ENCODE data around the gene TMEM272.

TMEM272 gene

DNA sequence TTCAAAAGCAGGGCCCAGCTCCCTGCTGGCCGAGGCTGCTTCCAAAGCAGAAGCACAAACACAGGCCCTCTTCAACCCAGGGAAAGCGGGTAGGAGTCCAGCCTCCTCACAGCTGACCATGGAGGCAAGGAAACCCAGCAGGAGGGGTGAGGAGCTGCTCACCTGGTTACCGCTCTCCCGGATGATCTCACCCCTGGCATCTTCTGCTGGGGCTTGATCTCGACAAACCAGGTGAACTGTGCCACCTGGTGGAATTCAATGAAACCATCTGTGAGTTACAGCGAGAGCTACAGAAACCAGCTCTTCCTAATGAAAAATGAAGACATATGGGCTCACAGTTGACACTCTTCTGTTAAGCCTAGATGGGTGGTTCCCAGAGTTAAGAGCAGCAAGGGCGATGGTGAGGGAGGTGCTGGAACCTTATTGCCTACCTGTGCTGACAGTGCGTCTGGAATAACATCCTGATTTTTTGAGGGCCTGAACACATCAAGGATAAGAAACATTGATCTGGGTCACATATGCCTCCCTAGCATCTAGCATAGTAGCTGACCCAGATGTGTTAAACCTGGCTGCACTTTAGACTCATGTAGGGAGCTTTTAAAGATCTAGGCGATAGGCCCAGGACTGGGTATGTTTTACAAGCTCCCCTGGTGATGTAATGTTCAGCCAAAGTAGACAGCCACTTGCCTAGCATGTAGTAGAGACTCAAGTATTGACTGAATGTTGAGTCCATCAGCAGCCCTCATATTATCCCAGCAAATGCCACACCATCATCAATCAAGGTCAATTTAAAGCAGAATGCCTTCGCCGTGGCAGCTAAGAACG, 47.1 kb downstream of the TMEM272 start:
- H3K27me3 ChIP-seq (replicated peaks in 2 of 5; ENCODE audit: control insufficient read depth in 4 of 5, insufficient read depth in 5 of 5, low read length in 4 of 5): no peaks in the 10 kb centered on the region
- no peak overlapping the region for H3K4me3 ChIP-seq (ENCODE audit: control insufficient read depth in 1 of 7, extremely low read depth in 1 of 7, insufficient read depth in 4 of 7, low read depth in 2 of 7, low read length in 6 of 7)
- no peak overlapping the region for H3K27ac ChIP-seq (ENCODE audit: insufficient read depth in 1 of 2, low read depth in 1 of 2, low read length in 2 of 2, poor library complexity in 1 of 2, severe bottlenecking in 2 of 2)
- peak; percentile 72 to 82 (median 77) for DNase-seq
- CTCF ChIA-PET: interaction anchor here (0.7 to 12.3 kb wide), 30 partner anchors 13 to 673 kb away, joined by 3 to 160 read pairs (median 4); partner anchors contain the start of gene INTS6
- POLR2A ChIA-PET: interaction anchor here (0.8 kb wide), 1 partner anchor 345 kb away, joined by 4 read pairs; the partner anchor contains the start of gene INTS6
- H3K9me3 ChIP-seq (ENCODE audit: control extremely low read depth in 1 of 5, control insufficient read depth in 4 of 5, insufficient read depth in 2 of 5, low read depth in 1 of 5, low read length in 4 of 5): no peaks in the 10 kb centered on the region
- peaks cover 0 to 6% (median 0%) of the 10 kb centered on the region in 4 experiments for H3K36me3 ChIP-seq (ENCODE audit: control insufficient read depth in 4 of 4, insufficient read depth in 4 of 4, low read length in 3 of 4)
- 80% methylated on average over 11 of the region's 12 CpGs for WGBS (ENCODE audit: insufficient coverage)
- H3K4me1 ChIP-seq (ENCODE audit: control extremely low read depth in 1 of 4, control insufficient read depth in 4 of 4, insufficient read depth in 4 of 4, low read length in 3 of 4): peaks cover 19 to 78% (median 61%) of the 10 kb centered on the region in 4 experiments

DNA sequence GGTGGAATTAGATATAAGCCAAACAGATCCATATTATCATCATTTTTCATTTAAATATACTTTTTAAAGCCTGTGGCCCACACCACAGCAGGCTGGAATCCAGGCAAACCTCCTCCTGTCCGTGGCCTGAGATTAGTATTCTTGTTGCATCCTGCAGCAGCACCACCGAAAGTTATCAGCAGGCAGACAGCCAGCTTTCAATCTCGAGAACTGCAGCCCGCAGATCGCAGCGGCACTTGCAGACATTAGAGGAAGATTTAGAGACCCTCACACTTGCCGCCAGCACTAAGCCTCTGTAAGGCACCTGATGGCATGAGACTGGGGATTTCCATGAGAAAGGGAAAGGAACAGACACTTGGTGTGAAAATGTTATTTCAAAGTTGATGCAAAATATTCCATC, 48.4 kb downstream of the TMEM272 start:
- CTCF ChIA-PET: interaction anchor here (1.0 to 12.3 kb wide), 20 partner anchors 13 to 647 kb away, joined by 3 to 160 read pairs (median 6); partner anchors contain the start of gene INTS6
- no peaks in the 10 kb centered on the region for H3K9me3 ChIP-seq (ENCODE audit: control extremely low read depth in 1 of 5, control insufficient read depth in 4 of 5, insufficient read depth in 2 of 5, low read depth in 1 of 5, low read length in 4 of 5)
- peaks cover 0 to 6% (median 0%) of the 10 kb centered on the region in 4 experiments for H3K36me3 ChIP-seq (ENCODE audit: control insufficient read depth in 4 of 4, insufficient read depth in 4 of 4, low read length in 3 of 4)
- POLR2A ChIA-PET: no interaction called here
- H3K27ac ChIP-seq (ENCODE audit: insufficient read depth in 1 of 2, low read depth in 1 of 2, low read length in 2 of 2, poor library complexity in 1 of 2, severe bottlenecking in 2 of 2): no peak overlapping the region
- WGBS (ENCODE audit: insufficient coverage): 76% methylated on average over 7 of the region's 7 CpGs
- DNase-seq: peak in 2 of 3 donors; percentile 62 to 67
- H3K4me3 ChIP-seq (ENCODE audit: control insufficient read depth in 1 of 7, extremely low read depth in 1 of 7, insufficient read depth in 4 of 7, low read depth in 2 of 7, low read length in 6 of 7): no peak overlapping the region
- H3K4me1 ChIP-seq (ENCODE audit: control extremely low read depth in 1 of 4, control insufficient read depth in 4 of 4, insufficient read depth in 4 of 4, low read length in 3 of 4): peaks cover 13 to 70% (median 54%) of the 10 kb centered on the region in 4 experiments
- H3K27me3 ChIP-seq (replicated peaks in 2 of 5; ENCODE audit: control insufficient read depth in 4 of 5, insufficient read depth in 5 of 5, low read length in 4 of 5): no peaks in the 10 kb centered on the region

DNA sequence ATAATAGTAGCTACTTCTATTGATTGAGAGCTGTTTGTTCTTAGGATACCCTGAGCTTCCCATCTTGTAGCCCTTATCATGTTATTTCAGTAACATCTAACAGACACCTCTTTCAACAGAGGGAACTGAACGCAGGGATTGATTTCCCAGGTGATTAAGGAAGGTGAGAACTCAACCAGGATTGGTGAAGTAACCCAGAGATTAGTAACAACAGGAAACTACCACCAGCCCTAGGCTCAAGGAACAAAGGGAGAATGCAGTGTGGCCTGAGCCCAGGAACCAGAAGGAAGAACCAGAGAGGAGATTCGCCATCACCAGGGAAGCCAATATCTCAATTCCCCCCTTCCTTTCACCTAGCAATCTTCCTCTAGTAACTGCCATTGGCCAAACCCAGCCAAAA, 49.6 kb downstream of the TMEM272 start:
- CTCF ChIA-PET: interaction anchor here (1.0 to 12.3 kb wide), 8 partner anchors 12 to 362 kb away, joined by 3 to 160 read pairs (median 18); no protein-coding TSS in a partner anchor
- 60% methylated on average over 1 of the region's 2 CpGs for WGBS (ENCODE audit: insufficient coverage)
- POLR2A ChIA-PET: interaction anchor here (0.7 kb wide), 1 partner anchor 344 kb away, joined by 3 read pairs; no protein-coding TSS in a partner anchor

GRCh38 chr13:51794964-51795363, 50.0 kb downstream of the TMEM272 start:
- ChIA-PET CTCF (interaction anchor here (0.7 to 12.3 kb wide), 9 partner anchors 12 to 362 kb away, joined by 3 to 160 read pairs (median 3); no protein-coding TSS in a partner anchor), POLR2A (no interaction called here)
- H3K27me3 ChIP-seq (replicated peaks in 2 of 5; ENCODE audit: control insufficient read depth in 4 of 5, insufficient read depth in 5 of 5, low read length in 4 of 5): no peaks in the 10 kb centered on the region
- H3K36me3 ChIP-seq (ENCODE audit: control insufficient read depth in 4 of 4, insufficient read depth in 4 of 4, low read length in 3 of 4): peaks cover 0 to 6% (median 0%) of the 10 kb centered on the region in 4 experiments
- 93% methylated on average over 3 of the region's 4 CpGs for WGBS (ENCODE audit: insufficient coverage)
- H3K9me3 ChIP-seq (ENCODE audit: control extremely low read depth in 1 of 5, control insufficient read depth in 4 of 5, insufficient read depth in 2 of 5, low read depth in 1 of 5, low read length in 4 of 5): no peaks in the 10 kb centered on the region
- H3K4me3 ChIP-seq (ENCODE audit: control insufficient read depth in 1 of 7, extremely low read depth in 1 of 7, insufficient read depth in 4 of 7, low read depth in 2 of 7, low read length in 6 of 7): no peak overlapping the region
- peak overlapping the region in 1 of 2 experiments; percentile 78 for H3K27ac ChIP-seq (ENCODE audit: insufficient read depth in 1 of 2, low read depth in 1 of 2, low read length in 2 of 2, poor library complexity in 1 of 2, severe bottlenecking in 2 of 2)
- H3K4me1 ChIP-seq (ENCODE audit: control extremely low read depth in 1 of 4, control insufficient read depth in 4 of 4, insufficient read depth in 4 of 4, low read length in 3 of 4): peaks cover 7 to 57% (median 42%) of the 10 kb centered on the region in 4 experiments
- DNase-seq: no peak

More for the DNA sequence above, 49.6 kb downstream of the TMEM272 start:
- H3K9me3 ChIP-seq (ENCODE audit: control extremely low read depth in 1 of 5, control insufficient read depth in 4 of 5, insufficient read depth in 2 of 5, low read depth in 1 of 5, low read length in 4 of 5): no peaks in the 10 kb centered on the region
- no peaks in the 10 kb centered on the region for H3K27me3 ChIP-seq (replicated peaks in 2 of 5; ENCODE audit: control insufficient read depth in 4 of 5, insufficient read depth in 5 of 5, low read length in 4 of 5)
- H3K27ac ChIP-seq (ENCODE audit: insufficient read depth in 1 of 2, low read depth in 1 of 2, low read length in 2 of 2, poor library complexity in 1 of 2, severe bottlenecking in 2 of 2): peak overlapping the region in 1 of 2 experiments; percentile 78
- H3K4me3 ChIP-seq (ENCODE audit: control insufficient read depth in 1 of 7, extremely low read depth in 1 of 7, insufficient read depth in 4 of 7, low read depth in 2 of 7, low read length in 6 of 7): no peak overlapping the region
- DNase-seq: no peak
- peaks cover 0 to 6% (median 0%) of the 10 kb centered on the region in 4 experiments for H3K36me3 ChIP-seq (ENCODE audit: control insufficient read depth in 4 of 4, insufficient read depth in 4 of 4, low read length in 3 of 4)
- H3K4me1 ChIP-seq (ENCODE audit: control extremely low read depth in 1 of 4, control insufficient read depth in 4 of 4, insufficient read depth in 4 of 4, low read length in 3 of 4): peaks cover 10 to 62% (median 45%) of the 10 kb centered on the region in 4 experiments

DNA sequence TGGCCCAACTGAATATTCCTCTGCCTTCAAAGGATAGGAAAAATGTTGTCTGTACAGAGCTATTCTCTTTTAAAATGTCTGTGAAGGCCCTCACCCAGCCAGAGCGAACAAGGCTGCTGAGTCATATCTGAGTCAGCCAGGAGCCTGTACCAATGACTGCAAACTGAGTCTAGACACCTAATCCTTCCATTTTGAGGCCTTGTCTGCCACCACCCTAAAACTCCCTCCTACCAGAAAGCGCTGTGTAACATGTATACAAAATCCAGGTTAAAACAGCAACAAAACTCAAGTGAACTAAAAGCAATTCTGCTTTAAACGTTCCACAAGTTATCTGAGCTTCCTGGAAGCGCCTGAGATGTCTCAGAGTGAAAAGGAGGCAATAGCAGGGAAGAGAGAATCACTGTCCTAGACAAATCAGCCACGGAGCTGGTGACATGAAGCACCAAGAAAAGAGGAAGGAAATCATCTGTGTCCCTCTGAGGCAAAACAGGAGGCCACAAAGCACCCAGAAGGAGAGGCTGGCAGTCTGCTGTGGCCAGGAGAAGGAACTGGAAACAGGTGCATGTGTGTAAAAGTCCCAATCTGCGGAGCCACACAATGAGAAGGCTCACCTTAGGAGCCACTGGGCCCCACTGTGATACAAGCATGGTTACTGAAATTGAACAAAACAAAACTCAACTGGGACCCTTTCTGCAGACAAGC, 51.3 kb downstream of the TMEM272 start:
- 0% methylated on average over 4 of the region's 6 CpGs for WGBS (ENCODE audit: insufficient coverage)
- H3K27ac ChIP-seq (ENCODE audit: insufficient read depth in 1 of 2, low read depth in 1 of 2, low read length in 2 of 2, poor library complexity in 1 of 2, severe bottlenecking in 2 of 2): peak overlapping the region; percentile 62 to 78
- H3K4me1 ChIP-seq (ENCODE audit: control extremely low read depth in 1 of 4, control insufficient read depth in 4 of 4, insufficient read depth in 4 of 4, low read length in 3 of 4): peaks cover 7 to 51% (median 41%) of the 10 kb centered on the region in 4 experiments
- ChIA-PET CTCF (interaction anchor here (1.0 to 12.3 kb wide), 8 partner anchors 10 to 361 kb away, joined by 3 to 160 read pairs (median 17); no protein-coding TSS in a partner anchor), POLR2A (interaction anchor here (0.6 to 1.8 kb wide), 4 partner anchors 9 to 342 kb away, joined by 3 to 14 read pairs (median 6); partner anchors contain the start of genes DHRS12 and INTS6)
- peak overlapping the region in 2 of 7 experiments; percentile 10 to 42 for H3K4me3 ChIP-seq (ENCODE audit: control insufficient read depth in 1 of 7, extremely low read depth in 1 of 7, insufficient read depth in 4 of 7, low read depth in 2 of 7, low read length in 6 of 7)
- H3K27me3 ChIP-seq (replicated peaks in 2 of 5; ENCODE audit: control insufficient read depth in 4 of 5, insufficient read depth in 5 of 5, low read length in 4 of 5): no peaks in the 10 kb centered on the region
- no peaks in the 10 kb centered on the region for H3K9me3 ChIP-seq (ENCODE audit: control extremely low read depth in 1 of 5, control insufficient read depth in 4 of 5, insufficient read depth in 2 of 5, low read depth in 1 of 5, low read length in 4 of 5)
- peak; percentile 91 to 100 (median 99) for DNase-seq
- H3K36me3 ChIP-seq (ENCODE audit: control insufficient read depth in 4 of 4, insufficient read depth in 4 of 4, low read length in 3 of 4): peaks cover 0 to 8% (median 0%) of the 10 kb centered on the region in 4 experiments

- no peaks in the 10 kb centered on the region for H3K27me3 ChIP-seq (replicated peaks in 2 of 5; ENCODE audit: control insufficient read depth in 4 of 5, insufficient read depth in 5 of 5, low read length in 4 of 5)
- H3K4me1 ChIP-seq (ENCODE audit: control extremely low read depth in 1 of 4, control insufficient read depth in 4 of 4, insufficient read depth in 4 of 4, low read length in 3 of 4): peaks cover 0 to 20% (median 9%) of the 10 kb centered on the region in 4 experiments
- H3K27ac ChIP-seq (ENCODE audit: insufficient read depth in 1 of 2, low read depth in 1 of 2, low read length in 2 of 2, poor library complexity in 1 of 2, severe bottlenecking in 2 of 2): no peak overlapping the region
- ChIA-PET POLR2A (interaction anchor here (1.3 to 1.4 kb wide), 2 partner anchors 201 to 334 kb away, joined by 4 to 5 read pairs; partner anchors contain the start of gene INTS6), CTCF (interaction anchor here (0.5 to 12.0 kb wide), 9 partner anchors 9 to 353 kb away, joined by 3 to 160 read pairs (median 4); no protein-coding TSS in a partner anchor)
- H3K36me3 ChIP-seq (ENCODE audit: control insufficient read depth in 4 of 4, insufficient read depth in 4 of 4, low read length in 3 of 4): peaks cover 0 to 8% (median 0%) of the 10 kb centered on the region in 4 experiments
- 82% methylated on average over 4 of the region's 10 CpGs for WGBS (ENCODE audit: insufficient coverage)
- no peaks in the 10 kb centered on the region for H3K9me3 ChIP-seq (ENCODE audit: control extremely low read depth in 1 of 5, control insufficient read depth in 4 of 5, insufficient read depth in 2 of 5, low read depth in 1 of 5, low read length in 4 of 5)
- DNase-seq: no peak
- no peak overlapping the region for H3K4me3 ChIP-seq (ENCODE audit: control insufficient read depth in 1 of 7, extremely low read depth in 1 of 7, insufficient read depth in 4 of 7, low read depth in 2 of 7, low read length in 6 of 7)
Observed at GRCh38 chr13:51786425-51787265, 58.3 kb downstream of the TMEM272 start.

Measured in common myeloid progenitor, CD34-positive (primary cell).